ENCODE data around the gene PYDC1. TPM values are rescaled to one million over a fixed set of nuclear protein-coding genes. Genes with fewer than 3 reads are reported as not detected.
A peak's percentile ranks its signal among the peaks of the same experiment; 100 is the strongest.

The PYDC1 gene
- total and polyA plus RNA-seq, 10 of the 15 experiments (the other 5 are each of a cell fraction or from before 2014, with no cell fraction given), result not detected

DNA sequence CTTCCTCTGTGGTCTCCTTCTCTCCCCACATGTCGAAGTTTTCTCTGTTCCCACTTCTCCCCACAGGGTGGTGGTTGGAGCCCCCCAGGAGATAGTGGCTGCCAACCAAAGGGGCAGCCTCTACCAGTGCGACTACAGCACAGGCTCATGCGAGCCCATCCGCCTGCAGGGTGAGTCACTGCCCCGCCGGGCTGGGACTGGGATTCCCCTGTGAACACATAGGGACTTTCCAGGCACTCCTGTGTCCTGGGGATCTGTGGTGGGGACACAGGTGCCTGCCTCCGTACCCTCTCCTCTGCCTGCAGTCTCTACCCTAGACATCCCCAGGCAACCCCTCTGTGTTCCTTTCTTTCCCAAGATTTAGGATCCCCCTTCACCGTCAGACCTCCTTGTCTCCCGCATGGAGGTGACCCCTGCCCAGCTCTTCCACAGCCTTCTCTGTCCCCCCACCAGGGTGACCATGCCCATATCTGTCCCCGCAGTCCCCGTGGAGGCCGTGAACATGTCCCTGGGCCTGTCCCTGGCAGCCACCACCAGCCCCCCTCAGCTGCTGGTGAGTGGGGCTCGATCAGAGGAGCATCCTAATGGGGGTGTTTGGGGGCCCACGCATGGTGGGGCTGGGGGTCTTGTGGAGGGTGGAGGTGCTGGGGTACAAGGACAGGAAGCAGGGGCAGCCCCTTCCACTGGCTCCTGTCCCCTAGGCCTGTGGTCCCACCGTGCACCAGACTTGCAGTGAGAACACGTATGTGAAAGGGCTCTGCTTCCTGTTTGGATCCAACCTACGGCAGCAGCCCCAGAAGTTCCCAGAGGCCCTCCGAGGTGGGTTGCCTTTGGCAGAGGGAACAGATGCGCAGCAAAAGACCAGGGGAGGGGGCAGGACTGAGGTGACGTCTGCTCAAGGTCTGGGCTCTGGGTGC lies 48.7 kb upstream of the PYDC1 start (continued):
- TF ChIP-seq, protein P1, sequence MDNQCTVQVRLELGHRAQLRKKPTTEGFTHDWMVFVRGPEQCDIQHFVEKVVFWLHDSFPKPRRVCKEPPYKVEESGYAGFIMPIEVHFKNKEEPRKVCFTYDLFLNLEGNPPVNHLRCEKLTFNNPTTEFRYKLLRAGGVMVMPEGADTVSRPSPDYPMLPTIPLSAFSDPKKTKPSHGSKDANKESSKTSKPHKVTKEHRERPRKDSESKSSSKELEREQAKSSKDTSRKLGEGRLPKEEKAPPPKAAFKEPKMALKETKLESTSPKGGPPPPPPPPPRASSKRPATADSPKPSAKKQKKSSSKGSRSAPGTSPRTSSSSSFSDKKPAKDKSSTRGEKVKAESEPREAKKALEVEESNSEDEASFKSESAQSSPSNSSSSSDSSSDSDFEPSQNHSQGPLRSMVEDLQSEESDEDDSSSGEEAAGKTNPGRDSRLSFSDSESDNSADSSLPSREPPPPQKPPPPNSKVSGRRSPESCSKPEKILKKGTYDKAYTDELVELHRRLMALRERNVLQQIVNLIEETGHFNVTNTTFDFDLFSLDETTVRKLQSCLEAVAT (IDR thresholded peaks at IDR 0.05), result 0 out of 2 replicates have a peak, but pooled peaks have one; percentile 14
- TF ChIP-seq HDGF (IDR thresholded peaks at IDR 0.05) (peak; percentile 65), NFXL1 (IDR thresholded peaks at IDR 0.05; ENCODE audit: borderline replicate concordance) (no peak), JUNB (IDR thresholded peaks at IDR 0.05) (peak; percentile 72), ZZZ3 (IDR thresholded peaks at IDR 0.05; ENCODE audit: control insufficient read depth, insufficient read length, low read depth) (no peak), CREM (IDR thresholded peaks at IDR 0.05; ENCODE audit: low read depth) (peak; percentile 63; the same call in 1 of the 2 replicates), NFIC (IDR thresholded peaks at IDR 0.05; ENCODE audit: low read depth, low read length) (peak; percentile 52; the same call in 1 of the 2 replicates), ZNF274 (IDR thresholded peaks at IDR 0.05; ENCODE audit: insufficient read depth, insufficient read length) (no peak), SMAD5 (IDR thresholded peaks at IDR 0.05; ENCODE audit: low read depth) (no peak), FOXK2 (IDR thresholded peaks at IDR 0.05) (no peak), ZBED1 (IDR thresholded peaks at IDR 0.05; ENCODE audit: borderline replicate concordance) (no peak), IRF4 (IDR thresholded peaks at IDR 0.05; ENCODE audit: low read depth, low read length) (peak; percentile 39; the same call in 1 of the 2 replicates), SIX5 (IDR thresholded peaks at IDR 0.05; ENCODE audit: low read depth, low read length, severe bottlenecking) (no peak), GATAD2B (conservative IDR thresholded peaks at IDR 0.05; ENCODE audit: low read depth) (peak; percentile 88), ETV6 (conservative IDR thresholded peaks at IDR 0.05 in 1 of 2, IDR thresholded peaks at IDR 0.05 in 1 of 2; ENCODE audit: borderline replicate concordance in 1 of 2, low read depth in 1 of 2) (no peak), GABPA (IDR thresholded peaks at IDR 0.05; ENCODE audit: low read depth) (no peak)
- TF ChIP-seq, protein P2, sequence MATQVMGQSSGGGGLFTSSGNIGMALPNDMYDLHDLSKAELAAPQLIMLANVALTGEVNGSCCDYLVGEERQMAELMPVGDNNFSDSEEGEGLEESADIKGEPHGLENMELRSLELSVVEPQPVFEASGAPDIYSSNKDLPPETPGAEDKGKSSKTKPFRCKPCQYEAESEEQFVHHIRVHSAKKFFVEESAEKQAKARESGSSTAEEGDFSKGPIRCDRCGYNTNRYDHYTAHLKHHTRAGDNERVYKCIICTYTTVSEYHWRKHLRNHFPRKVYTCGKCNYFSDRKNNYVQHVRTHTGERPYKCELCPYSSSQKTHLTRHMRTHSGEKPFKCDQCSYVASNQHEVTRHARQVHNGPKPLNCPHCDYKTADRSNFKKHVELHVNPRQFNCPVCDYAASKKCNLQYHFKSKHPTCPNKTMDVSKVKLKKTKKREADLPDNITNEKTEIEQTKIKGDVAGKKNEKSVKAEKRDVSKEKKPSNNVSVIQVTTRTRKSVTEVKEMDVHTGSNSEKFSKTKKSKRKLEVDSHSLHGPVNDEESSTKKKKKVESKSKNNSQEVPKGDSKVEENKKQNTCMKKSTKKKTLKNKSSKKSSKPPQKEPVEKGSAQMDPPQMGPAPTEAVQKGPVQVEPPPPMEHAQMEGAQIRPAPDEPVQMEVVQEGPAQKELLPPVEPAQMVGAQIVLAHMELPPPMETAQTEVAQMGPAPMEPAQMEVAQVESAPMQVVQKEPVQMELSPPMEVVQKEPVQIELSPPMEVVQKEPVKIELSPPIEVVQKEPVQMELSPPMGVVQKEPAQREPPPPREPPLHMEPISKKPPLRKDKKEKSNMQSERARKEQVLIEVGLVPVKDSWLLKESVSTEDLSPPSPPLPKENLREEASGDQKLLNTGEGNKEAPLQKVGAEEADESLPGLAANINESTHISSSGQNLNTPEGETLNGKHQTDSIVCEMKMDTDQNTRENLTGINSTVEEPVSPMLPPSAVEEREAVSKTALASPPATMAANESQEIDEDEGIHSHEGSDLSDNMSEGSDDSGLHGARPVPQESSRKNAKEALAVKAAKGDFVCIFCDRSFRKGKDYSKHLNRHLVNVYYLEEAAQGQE (IDR thresholded peaks at IDR 0.05; ENCODE audit: low read depth, low read length), result no peak
- TF ChIP-seq, protein P3, sequence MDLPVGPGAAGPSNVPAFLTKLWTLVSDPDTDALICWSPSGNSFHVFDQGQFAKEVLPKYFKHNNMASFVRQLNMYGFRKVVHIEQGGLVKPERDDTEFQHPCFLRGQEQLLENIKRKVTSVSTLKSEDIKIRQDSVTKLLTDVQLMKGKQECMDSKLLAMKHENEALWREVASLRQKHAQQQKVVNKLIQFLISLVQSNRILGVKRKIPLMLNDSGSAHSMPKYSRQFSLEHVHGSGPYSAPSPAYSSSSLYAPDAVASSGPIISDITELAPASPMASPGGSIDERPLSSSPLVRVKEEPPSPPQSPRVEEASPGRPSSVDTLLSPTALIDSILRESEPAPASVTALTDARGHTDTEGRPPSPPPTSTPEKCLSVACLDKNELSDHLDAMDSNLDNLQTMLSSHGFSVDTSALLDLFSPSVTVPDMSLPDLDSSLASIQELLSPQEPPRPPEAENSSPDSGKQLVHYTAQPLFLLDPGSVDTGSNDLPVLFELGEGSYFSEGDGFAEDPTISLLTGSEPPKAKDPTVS (IDR thresholded peaks at IDR 0.05; ENCODE audit: low read depth, low read length), result no peak
- TF ChIP-seq, protein P4, sequence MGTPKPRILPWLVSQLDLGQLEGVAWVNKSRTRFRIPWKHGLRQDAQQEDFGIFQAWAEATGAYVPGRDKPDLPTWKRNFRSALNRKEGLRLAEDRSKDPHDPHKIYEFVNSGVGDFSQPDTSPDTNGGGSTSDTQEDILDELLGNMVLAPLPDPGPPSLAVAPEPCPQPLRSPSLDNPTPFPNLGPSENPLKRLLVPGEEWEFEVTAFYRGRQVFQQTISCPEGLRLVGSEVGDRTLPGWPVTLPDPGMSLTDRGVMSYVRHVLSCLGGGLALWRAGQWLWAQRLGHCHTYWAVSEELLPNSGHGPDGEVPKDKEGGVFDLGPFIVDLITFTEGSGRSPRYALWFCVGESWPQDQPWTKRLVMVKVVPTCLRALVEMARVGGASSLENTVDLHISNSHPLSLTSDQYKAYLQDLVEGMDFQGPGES (IDR thresholded peaks at IDR 0.05), result no peak
- TF ChIP-seq, protein P5, sequence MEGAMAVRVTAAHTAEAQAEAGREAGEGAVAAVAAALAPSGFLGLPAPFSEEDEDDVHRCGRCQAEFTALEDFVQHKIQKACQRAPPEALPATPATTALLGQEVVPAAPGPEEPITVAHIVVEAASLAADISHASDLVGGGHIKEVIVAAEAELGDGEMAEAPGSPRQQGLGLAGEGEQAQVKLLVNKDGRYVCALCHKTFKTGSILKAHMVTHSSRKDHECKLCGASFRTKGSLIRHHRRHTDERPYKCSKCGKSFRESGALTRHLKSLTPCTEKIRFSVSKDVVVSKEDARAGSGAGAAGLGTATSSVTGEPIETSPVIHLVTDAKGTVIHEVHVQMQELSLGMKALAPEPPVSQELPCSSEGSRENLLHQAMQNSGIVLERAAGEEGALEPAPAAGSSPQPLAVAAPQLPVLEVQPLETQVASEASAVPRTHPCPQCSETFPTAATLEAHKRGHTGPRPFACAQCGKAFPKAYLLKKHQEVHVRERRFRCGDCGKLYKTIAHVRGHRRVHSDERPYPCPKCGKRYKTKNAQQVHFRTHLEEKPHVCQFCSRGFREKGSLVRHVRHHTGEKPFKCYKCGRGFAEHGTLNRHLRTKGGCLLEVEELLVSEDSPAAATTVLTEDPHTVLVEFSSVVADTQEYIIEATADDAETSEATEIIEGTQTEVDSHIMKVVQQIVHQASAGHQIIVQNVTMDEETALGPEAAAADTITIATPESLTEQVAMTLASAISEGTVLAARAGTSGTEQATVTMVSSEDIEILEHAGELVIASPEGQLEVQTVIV (IDR thresholded peaks at IDR 0.05; ENCODE audit: borderline replicate concordance, partially characterized antibody), result no peak

All from GM12878 (cell line).